H1 (cell line): ENCODE measurements around the gene TSPAN9. TPM values are rescaled to one million over a fixed set of nuclear protein-coding genes. Genes with fewer than 3 reads are reported as not detected.

Experiments
- HDAC2 ChIP-seq, 2 experiments: fragments of 300-600 bp in 1 of 2; sonication (generic) in 1 of 2; IDR thresholded peaks; 2 replicates each; pipeline ENCODE4 v1.6.1; 2011 to 2012; ENCODE audit warnings: low read depth in 2 of 2, low read length in 2 of 2, mild to moderate bottlenecking in 2 of 2, moderate library complexity in 2 of 2, borderline replicate concordance in 1 of 2, inconsistent platforms in 1 of 2
- MAX ChIP-seq: IDR thresholded peaks from 2 replicates; pipeline ENCODE4 v1.6.1; 2012; ENCODE audit warnings: inconsistent platforms
- RAD21 ChIP-seq, 2 experiments: IDR thresholded peaks in 1 of 2; conservative IDR thresholded peaks in 1 of 2; 2 replicates each; pipeline ENCODE4 v1.6.1; 2011; ENCODE audit warnings: low read depth in 2 of 2, low read length in 2 of 2, improper control_type of control experiment in 1 of 2, inconsistent platforms in 1 of 2, mild to moderate bottlenecking in 1 of 2, moderate library complexity in 1 of 2
- RNF2 ChIP-seq: fragments of 200-900, 300-1000 bp; sonication (generic); IDR thresholded peaks from 2 replicates; pipeline ENCODE4 v1.7.1; 2016; ENCODE audit warnings: borderline replicate concordance, low read depth, mild to moderate bottlenecking, antibody characterized with exemption, low read length; ENCODE audit not compliant: poor library complexity, severe bottlenecking; ENCODE audit errors: missing control alignments
- SIRT6 ChIP-seq: IDR thresholded peaks from one replicate; pipeline ENCODE4 v1.7.1; 2012; ENCODE audit warnings: low read length, inconsistent platforms
- TCF12 ChIP-seq: IDR thresholded peaks from 2 replicates; pipeline ENCODE4 v1.6.1; 2011; ENCODE audit warnings: low read depth, mild to moderate bottlenecking, low read length
- polyA plus RNA-seq, 7 experiments: library from polyadenylated mRNA; depleted of rRNA in 3 of 7; stranded (reverse) in 5 of 7; unstranded in 2 of 7; fragments of >200 nt in 5 of 7; fragments of 200-250 nt in 2 of 7; gene quantifications; 1 replicate in 5 of 7; 2 replicates in 1 of 7; 4 replicates in 1 of 7; pipeline versions ENCODE4 v1.2.1 to v1.2.3, GENCODE V29; 2011 to 2013; ENCODE audit warnings: missing spikeins in 2 of 7, mixed read lengths in 2 of 7
- total RNA-seq: library from RNA; stranded (reverse); fragmentation: NEBNext Ultra II Directional; extraction: Animal tissue kit (Norgen Biotek cat#: 25700); gene quantifications from 2 replicates; pipeline ENCODE4 v1.2.1, GENCODE V29; 2021

TSPAN9 gene
- total and polyA plus RNA-seq, 2 of the 8 experiments (the other 6 are each of a cell fraction or from before 2014, with no cell fraction given): 11.5 to 29.1 TPM

DNA sequence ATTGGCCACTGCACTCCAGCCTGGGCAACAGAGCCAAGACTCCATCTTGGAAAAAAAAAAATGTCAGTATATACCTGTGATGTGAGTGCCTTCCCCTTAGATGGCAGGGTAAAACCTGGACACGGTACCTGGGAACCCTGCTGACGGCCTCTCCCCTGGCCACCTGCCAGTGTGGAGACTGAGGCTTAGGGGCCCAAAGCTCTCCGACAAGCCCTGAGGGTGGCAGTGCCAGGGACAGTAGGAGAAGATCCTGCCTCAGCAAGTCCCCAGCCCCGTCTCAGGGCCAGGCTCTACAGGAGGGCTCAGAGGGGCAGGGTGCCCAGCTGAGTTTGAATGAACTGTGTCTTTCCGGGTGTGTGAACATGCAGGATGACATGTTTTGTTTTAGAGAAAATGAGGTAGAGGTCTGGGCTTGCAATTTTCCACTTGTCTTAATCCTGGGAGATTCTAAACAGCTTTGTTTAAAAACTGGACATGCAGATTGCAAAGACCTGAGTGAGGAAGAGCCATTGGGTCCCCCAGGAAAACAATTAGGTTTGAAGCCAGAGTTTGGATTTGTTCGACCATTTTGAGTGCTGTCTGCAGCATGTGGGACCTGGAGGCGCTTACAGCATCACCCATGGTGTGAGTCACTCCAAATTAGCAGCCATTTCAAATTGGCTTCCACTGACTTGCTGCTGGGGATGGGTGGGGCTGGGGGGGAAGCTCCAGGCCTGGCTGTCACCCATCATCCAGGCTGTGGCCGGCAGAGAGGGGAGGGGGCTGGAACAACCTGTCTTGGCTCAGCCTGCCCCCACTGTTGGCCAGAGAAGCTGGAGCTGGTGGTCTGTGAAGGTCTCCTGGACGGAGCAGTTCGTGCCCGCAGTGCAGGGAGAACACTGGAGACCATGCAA lies 10.8 kb downstream of the TSPAN9 start (continued):
- TF ChIP-seq RNF2: no peak
- no peak for TF ChIP-seq SIRT6
- no peak for TF ChIP-seq TCF12
- no peak for TF ChIP-seq MAX
- no peak for TF ChIP-seq HDAC2 (IDR thresholded peaks at IDR 0.05; ENCODE audit: borderline replicate concordance in 1 of 2, low read depth in 2 of 2, low read length in 2 of 2)
- no peak for TF ChIP-seq RAD21 (IDR thresholded peaks at IDR 0.05 in 1 of 2, conservative IDR thresholded peaks at IDR 0.05 in 1 of 2; ENCODE audit: low read depth in 2 of 2, low read length in 2 of 2)
